Measurements from ENCODE around the gene OSBPL1A.

- TF ChIP-seq CTCF (IDR thresholded peaks at IDR 0.05) (no peak), POLR2A (IDR thresholded peaks at IDR 0.05) (no peak)
Observed at GRCh38 chr18:24249716-24250115, 147.9 kb downstream of the OSBPL1A start.

Data from esophagus squamous epithelium (tissue), 4 donors.